Activated CD4-positive, CD25-positive, alpha-beta regulatory T cell treated with anti-CD3 and anti-CD28 coated beads, Interleukin-2, amount 50 U/mL, for 24 hours (primary cell): ENCODE measurements around the gene CCDC33.

ENCODE experiments used
- ATAC-seq, 2 donors: fragments of 150-1000 bp; cut with Tn5 transposase; one replicate each; pipeline ENCODE4 v1.10.0; 2021; ENCODE audit warnings: mild to moderate bottlenecking in 1 of 2, moderate library complexity in 1 of 2

The CCDC33 gene

DNA sequence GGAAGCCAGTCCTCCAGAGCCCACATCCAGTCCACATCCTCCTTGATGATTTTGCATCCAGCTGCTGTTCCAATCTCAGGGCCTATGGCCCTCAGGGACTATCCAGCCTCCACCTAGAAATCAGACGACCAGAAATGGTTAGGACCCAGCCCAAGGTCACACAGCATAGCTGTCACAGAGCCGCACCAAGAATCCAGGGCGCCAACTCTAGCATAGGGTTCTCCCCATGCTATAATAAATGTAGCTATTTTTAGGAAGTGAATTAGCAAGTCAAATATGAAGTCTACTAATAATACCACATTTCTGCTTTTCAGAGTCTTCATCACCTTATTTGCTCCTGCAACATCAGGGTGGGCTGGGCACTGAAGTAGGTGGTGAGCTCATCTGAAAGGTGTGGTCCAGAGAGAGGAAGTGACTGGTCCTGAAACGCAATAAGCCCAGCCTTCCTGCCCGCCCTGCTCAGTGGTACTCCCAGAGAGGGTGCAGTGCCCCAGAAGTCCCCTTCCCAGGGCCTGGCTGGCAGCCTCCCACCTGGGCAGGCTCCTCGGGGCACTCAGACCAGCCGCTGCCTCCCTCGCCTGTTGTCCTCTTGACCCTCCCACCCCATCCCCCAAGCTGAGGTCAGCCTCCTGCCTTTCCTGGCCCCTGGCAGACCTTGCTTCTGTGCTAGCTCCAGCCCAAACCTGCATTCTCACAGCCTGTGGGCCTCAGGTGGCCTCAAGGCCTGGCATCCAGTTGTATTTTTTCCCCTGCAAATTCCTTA, 148.9 kb downstream of the CCDC33 start:
- ATAC-seq: peak; percentile 81

GRCh38 chr15:74385733-74386132, 149.6 kb downstream of the CCDC33 start:
- ATAC-seq: no peak
